ENCODE results near the gene BLCAP.
"Not testable (repeated sequence)": the region's sequence is repeated elsewhere in the genome, so short reads cannot be mapped to it uniquely, and the experiment has no call there.

BLCAP gene

GRCh38 chr20:37516811-37517750 lies 10.6 kb downstream of the BLCAP start:
- DNase-seq (ENCODE audit: low read depth in 2 of 2) = peak; percentile 87

GRCh38 chr20:37515876-37516275 lies 11.8 kb downstream of the BLCAP start:
- no peak for DNase-seq (ENCODE audit: low read depth in 2 of 2)

GRCh38 chr20:37513779-37514359 lies 13.8 kb downstream of the BLCAP start:
- DNase-seq (ENCODE audit: low read depth in 2 of 2) = no peak

DNA sequence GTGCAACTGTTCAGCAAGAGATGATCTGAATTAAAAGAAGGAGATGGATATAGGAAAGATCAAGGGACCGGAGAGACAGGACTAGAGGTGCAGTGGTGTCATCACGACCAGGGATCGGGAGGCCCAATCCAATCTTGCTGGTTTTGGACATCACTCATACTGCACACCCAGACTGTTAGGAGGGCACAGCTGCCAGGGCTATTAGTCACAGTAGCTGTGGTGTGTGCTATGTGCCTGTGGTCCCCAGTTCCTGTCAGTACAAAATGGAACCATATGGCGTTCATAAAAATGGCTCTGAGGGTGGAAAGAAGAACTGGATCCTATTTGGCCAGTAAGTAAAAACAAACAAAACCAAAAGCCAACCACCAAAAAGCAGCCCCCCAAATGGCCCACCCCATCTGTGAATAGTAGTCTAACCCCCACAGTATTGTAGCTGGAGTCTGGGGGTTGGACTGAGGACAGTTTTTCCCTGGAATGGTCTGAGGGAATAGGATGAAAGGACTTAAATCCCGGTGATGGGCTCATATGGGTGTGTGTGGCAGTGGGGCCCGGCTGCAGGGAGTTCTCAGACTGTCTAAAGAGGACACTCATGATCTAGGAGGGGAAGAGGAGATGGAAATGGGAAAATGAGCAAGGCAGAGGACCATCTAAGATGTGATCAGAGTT lies 15.9 kb downstream of the BLCAP start:
- DNase-seq (ENCODE audit: low read depth in 2 of 2) = peak; percentile 71 to 75

DNA sequence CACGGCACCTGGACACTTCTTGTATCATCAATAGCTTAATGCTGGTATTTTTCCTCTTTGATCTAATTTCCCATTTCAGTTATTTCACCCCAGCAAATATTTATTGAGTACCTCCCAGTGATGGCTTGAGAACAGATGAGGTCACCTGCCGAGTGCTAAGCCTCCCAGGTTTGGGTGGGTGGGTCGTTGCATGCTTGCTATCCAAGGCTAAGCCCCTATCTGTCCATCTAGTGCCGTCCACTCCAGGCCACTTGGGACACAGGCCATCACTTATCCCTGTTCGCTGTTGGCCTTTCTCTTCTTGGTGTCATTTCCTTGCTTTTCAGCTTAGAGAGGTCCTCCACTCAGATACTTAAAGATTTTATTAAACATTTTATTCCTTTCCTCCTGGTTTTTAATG lies 17.4 kb downstream of the BLCAP start:
- no peak for DNase-seq (ENCODE audit: low read depth in 2 of 2)

DNA sequence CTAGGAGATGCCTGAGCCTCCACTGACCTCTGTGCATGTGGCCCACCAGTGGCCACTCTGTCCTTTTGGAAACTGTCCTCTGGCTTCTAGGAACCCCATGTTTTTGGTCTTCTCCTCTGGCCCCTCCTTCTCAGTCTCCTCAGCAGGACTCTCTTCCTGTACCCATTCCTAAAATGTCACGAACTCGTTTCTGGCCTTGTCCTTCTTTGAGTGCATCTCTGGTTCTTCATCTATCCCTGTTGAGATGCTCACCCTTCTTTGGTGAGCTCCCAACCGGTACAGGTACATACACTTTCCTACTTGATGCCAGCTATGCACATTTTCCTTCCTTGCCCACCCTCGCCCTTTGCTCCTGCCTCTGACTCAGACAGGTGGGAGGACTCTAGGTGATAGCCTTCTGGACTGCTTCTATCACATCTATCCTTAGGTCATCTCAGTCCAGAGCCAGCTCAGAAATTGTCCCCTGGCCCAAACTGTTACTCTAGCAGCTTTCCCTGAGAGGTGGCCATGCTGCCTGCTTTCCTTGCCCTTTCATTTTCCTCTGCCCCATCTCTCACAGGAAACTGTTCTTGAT lies 21.4 kb downstream of the BLCAP start:
- no peak for DNase-seq (ENCODE audit: low read depth in 2 of 2)

DNA sequence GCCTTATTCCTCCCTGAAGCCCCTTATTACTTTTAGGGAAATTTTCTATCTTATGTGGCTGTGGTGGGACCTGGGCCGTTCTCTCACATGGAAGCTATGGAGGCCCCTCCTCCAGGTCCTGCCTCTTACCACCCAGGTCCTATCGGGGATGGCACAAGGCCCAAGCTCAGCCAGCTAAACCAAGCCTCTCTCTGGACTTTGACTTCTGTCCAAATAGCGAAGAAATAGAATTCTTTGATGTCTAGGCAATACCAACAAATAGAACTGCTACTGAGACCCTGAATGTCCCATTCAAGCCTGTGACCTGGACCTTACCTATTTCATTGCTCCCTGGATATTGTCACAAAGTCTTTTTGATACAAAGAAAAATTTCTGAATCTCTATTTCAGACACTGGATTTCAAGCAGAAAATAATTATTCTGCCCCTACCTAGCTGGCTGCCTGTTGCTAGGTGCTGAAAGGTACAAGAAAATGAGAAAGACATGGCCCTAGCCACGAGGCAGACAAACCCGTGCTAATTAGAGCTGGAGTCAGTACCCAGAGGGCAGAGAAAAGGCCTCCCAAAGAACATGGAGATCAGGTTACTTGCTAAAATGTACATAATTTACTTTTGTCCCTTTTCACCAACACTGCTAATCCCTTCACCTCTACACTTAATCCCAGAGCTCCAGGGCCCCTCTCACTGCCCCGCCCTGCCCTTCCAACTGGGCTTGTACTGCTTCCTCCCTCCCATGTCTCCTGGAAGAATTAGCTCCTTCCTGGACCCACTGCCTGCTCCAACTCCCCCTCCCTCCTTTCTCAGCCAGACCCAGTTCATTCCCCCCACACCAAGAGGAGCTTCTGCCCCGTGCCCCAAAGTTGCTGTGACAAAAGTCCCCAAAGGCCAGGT lies 22.2 kb downstream of the BLCAP start:
- DNase-seq (ENCODE audit: low read depth in 2 of 2) = no peak

DNA sequence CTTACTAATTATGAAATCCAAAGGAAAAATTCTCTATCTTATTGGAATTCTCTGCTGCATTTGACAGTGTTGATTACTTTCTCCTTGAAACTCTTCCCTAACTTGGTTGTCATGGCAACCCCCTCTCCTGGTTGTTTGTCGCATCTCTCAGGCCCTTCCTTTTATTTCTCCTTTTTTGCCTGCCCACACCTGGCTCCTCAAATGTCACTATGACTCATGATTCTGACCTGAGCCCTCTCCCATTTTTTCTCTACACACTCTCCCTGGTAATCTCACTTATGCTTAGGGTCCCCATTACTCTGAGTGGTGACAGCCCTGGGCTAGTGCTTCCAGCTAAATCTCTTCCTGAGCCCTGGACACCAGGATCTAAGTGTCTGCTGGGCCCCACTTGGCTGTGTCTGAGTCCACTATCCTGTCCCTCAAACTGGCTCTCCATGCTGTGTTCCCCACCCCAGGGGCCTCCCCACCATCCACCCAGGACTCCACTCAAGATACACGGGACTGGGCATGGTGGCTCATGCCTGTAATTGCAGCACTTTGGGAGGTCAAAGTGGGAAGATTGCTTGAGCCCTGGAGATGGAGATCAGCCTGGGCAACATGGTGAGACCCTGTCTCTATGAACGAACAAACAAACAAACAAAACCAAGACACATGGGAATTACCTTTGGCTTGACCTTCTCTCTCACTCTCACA lies 23.1 kb downstream of the BLCAP start:
- DNase-seq (ENCODE audit: low read depth in 2 of 2) = no peak

- DNase-seq (ENCODE audit: low read depth in 2 of 2) = no peak
Measured at GRCh38 chr20:37503256-37503927, 24.3 kb downstream of the BLCAP start.

DNA sequence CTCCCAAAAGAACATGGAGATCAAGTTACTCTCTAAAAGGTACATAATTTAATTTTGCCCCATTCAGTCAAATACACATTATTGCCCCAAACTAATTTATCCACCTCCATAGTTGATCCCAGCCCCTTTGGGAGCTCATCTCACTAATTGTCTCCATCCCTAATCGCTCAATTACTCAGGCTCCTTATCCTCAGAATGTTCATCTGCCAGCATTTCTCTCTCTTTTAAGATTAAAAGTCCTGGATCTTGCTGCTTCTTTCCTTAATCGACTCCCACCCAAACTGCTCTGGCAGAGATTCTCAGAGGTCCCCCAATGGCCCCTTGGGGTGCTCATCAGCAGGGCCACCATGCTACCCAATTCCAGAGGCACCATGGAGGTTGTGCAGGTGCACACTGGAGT lies 25.0 kb downstream of the BLCAP start:
- DNase-seq (ENCODE audit: low read depth in 2 of 2) = no peak

- DNase-seq (ENCODE audit: low read depth in 2 of 2) = no peak
Measured at GRCh38 chr20:37501940-37502339, 25.7 kb downstream of the BLCAP start.

- DNase-seq (ENCODE audit: low read depth in 2 of 2) = no peak
Measured at GRCh38 chr20:37500311-37500710, 27.4 kb downstream of the BLCAP start.

- peak; percentile 50 to 65 for DNase-seq (ENCODE audit: low read depth in 2 of 2)
Measured at GRCh38 chr20:37498066-37498665, 29.5 kb downstream of the BLCAP start.

DNA sequence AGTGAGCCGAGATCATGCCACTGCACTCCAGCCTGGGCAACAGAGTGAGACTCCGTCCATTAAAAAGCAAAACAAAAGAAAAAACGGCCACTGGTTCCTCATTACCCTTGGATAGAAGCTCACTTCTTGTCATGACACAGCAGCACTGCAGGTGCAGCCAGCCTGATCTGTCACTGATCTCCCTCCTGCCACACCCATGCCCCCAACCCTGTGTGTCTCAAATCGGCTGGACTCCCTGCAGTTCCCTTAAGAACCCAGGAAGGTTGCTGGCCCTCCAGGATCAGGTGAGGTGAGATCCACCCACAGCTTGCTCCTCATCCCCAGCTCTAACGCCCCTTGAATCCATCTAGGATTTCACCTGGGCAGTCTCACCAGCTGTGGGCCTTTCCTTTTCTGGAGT lies 32.9 kb downstream of the BLCAP start:
- no peak for DNase-seq (ENCODE audit: low read depth in 2 of 2)

GRCh38 chr20:37494301-37494700 lies 33.4 kb downstream of the BLCAP start:
- DNase-seq (ENCODE audit: low read depth in 2 of 2) = no peak

DNA sequence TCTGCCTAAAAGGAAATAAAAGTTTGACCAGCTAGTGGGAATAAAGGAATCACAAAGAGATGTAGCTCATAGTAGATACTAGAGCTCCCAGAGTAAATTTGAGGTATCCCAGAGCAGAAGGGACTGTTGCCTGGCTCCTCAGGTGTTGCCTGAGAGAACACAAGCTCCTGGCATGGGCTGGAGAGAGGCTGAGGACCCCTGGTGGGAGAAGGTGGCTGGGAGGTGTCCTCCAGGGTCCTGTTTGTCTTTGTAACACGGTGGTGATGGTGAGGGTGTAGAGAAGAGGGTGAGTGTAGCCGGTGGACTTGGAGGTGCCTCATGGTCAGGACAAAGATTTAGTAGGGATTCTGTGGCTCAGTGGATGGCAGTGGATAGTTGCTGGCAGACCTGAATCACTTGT lies 34.7 kb downstream of the BLCAP start:
- DNase-seq (ENCODE audit: low read depth in 2 of 2) = no peak

DNA sequence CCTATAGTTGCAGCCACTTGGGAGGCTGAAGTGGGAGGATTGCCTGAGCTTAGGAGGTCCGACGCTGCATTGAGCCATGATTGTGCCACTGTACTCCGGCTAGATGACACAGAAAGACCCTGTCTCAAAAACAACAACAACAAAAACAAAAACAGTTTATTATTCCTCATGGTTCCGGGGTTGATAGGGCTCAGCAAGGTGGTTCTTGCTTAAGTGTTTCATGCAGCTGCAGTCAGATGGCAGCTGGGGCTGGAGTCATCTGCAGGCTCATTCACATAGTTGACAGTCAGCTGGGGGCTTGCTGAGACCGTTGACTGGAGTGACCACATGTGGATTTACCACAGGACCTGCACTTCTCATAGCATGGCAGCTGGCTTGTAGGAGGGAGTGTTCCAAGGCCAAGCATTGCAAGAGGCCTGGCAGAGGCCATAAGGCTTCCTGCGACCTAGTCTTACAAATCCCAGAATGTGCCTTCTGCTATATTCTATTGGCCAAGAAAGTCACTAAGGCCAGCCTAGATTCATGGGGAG lies 35.5 kb downstream of the BLCAP start:
- DNase-seq (ENCODE audit: low read depth in 2 of 2) = no peak

- DNase-seq (ENCODE audit: low read depth in 2 of 2) = no peak
Measured at GRCh38 chr20:37490663-37491350, 36.9 kb downstream of the BLCAP start.

GRCh38 chr20:37486209-37486608 lies 41.5 kb downstream of the BLCAP start:
- DNase-seq (ENCODE audit: low read depth in 2 of 2) = not testable (repeated sequence)

Data from fibroblast of skin of left biceps (primary cell).